ENCODE measurements around the gene SRP14.

SRP14 gene

GRCh38 chr15:40066589-40066988, 27.6 kb upstream of the SRP14 start:
- H3K36me3 ChIP-seq, result no peaks in the 10 kb centered on the region
- H3K4me3 ChIP-seq (ENCODE audit: low read depth, low read length), result no peak overlapping the region
- H3K27me3 ChIP-seq, result no peaks in the 10 kb centered on the region
- H3K4me1 ChIP-seq, result peaks cover 38% of the 10 kb centered on the region
- no peak for DNase-seq
- H3K9me3 ChIP-seq, result no peaks in the 10 kb centered on the region
- no peak for TF ChIP-seq CTCF (IDR thresholded peaks at IDR 0.05; ENCODE audit: low read depth, low read length)

DNA sequence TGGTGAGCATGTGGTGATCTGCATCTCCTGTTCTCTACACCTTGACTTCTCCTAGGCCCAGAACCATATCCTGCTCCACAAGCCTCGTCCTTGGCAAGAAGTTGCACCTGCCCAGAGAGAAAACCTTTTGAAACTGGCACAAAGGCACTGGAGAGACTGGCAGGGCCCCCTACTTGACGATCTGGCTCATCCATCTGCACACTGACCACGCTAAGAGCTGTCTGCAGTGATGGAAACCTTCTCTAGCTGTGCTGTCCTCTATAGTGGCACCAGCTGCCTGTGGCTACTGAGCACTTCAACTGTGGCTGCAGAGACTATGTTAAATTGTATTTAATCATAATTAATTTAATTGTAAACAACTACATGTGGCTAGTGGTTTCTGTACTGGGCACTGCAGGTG, 26.2 kb upstream of the SRP14 start:
- Histone ChIP-seq H3K4me1 (peaks cover 37% of the 10 kb centered on the region), H3K4me3 (ENCODE audit: low read depth, low read length) (no peak overlapping the region), H3K36me3 (no peaks in the 10 kb centered on the region), H3K9me3 (no peaks in the 10 kb centered on the region), H3K27me3 (no peaks in the 10 kb centered on the region)
- peak; percentile 41 for DNase-seq
- TF ChIP-seq CTCF (IDR thresholded peaks at IDR 0.05; ENCODE audit: low read depth, low read length), result no peak

DNA sequence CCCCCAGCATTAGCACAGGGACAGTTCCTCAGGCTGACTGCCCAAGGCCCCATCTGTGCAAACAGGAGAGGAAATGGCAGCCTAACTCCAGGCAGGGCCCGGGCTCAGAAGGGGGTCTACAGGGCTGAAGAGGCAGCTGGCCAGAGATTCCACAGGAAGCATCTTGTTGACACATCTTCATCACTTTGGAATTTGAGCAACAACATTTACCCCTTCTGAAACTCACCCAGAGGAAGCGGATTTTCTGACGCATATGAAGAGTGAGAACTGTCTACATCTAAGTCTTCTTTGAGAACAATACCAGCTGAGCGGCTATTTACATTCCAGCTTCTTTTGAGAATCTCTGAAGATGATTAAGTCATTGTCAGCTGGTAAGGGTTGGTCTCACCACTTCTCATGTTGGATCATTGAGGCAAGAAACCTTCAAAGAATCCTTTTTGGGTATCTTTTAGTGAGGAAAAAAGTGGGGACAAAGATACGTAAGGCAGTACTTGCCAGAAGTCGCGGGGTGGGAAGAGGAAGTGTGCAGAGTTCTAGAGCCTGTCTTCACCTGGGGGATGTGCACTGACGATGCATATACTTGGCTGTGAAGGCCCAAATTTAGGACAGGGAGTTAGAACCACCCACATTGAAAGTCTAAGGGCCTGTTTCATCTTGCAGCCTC, 25.4 kb upstream of the SRP14 start:
- Histone ChIP-seq H3K4me1 (peaks cover 29% of the 10 kb centered on the region), H3K9me3 (no peaks in the 10 kb centered on the region), H3K27me3 (no peaks in the 10 kb centered on the region), H3K36me3 (no peaks in the 10 kb centered on the region), H3K4me3 (ENCODE audit: low read depth, low read length) (no peak overlapping the region)
- TF ChIP-seq CTCF (IDR thresholded peaks at IDR 0.05; ENCODE audit: low read depth, low read length), result no peak
- no peak for DNase-seq

GRCh38 chr15:40063563-40064011, 24.6 kb upstream of the SRP14 start:
- no peak overlapping the region for H3K4me3 ChIP-seq (ENCODE audit: low read depth, low read length)
- no peak for DNase-seq
- no peaks in the 10 kb centered on the region for H3K9me3 ChIP-seq
- no peaks in the 10 kb centered on the region for H3K36me3 ChIP-seq
- peaks cover 25% of the 10 kb centered on the region for H3K4me1 ChIP-seq
- H3K27me3 ChIP-seq, result no peaks in the 10 kb centered on the region
- no peak for TF ChIP-seq CTCF (IDR thresholded peaks at IDR 0.05; ENCODE audit: low read depth, low read length)

DNA sequence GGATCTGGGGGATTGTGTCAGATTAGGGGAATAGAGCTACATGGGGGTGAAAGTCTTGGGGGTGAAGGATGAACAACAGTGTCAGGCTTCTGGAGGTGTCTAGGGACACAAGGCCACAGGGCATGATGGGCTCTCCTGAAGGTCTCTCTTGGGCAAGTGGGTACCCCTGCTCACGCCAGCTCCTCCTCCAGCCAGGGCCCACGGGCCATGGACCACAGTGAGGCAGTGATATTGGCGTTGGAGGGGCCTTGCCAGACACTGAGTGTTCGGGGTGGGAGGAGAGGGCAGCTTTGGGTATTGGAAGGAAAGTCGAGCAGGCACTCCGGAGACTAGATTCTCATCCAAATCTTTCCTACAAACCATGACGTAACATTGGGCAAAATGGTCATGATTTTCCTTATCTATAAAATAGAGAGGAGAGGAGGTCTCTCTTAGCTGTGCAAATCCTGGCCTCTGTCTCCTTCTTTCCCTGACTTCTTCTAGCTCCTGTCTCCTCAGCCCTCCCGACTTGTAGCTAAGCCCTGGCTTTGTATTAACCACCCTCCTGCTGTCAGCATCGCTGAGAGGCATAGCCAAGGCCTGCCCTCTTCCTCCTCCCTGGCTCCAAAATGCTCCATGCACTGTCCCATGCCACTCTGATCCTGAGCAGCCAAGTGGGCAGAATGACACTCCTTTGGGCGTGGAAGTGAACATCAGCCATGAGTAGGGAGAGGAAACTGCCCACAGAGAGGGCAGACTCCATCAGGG, 24.0 kb upstream of the SRP14 start:
- TF ChIP-seq CTCF (IDR thresholded peaks at IDR 0.05; ENCODE audit: low read depth, low read length), result no peak
- H3K4me3 ChIP-seq (ENCODE audit: low read depth, low read length), result no peak overlapping the region
- no peaks in the 10 kb centered on the region for H3K9me3 ChIP-seq
- no peaks in the 10 kb centered on the region for H3K27me3 ChIP-seq
- H3K36me3 ChIP-seq, result no peaks in the 10 kb centered on the region
- DNase-seq, result no peak
- H3K4me1 ChIP-seq, result peaks cover 23% of the 10 kb centered on the region

Measured in BE2C (cell line).